GM13976 (cell line): Measurements from ENCODE around the gene MYH2.

Experiments used
- DNase-seq: peaks from one replicate; pipeline ENCODE4 v3.0.0; 2012; ENCODE audit warnings: low spot score
- CTCF ChIP-seq: IDR thresholded peaks from 2 replicates; pipeline ENCODE4 v1.5.1; 2012; ENCODE audit warnings: borderline replicate concordance, mild to moderate bottlenecking; ENCODE audit not compliant: insufficient read depth; ENCODE audit errors: extremely low read depth, missing control alignments, control extremely low read depth
- in situ Hi-C: fragments of 300-500 bp; cut with MboI; formaldehyde crosslinking; loops from one replicate; pipeline ENCODE4 v1.12.0; 2022; ENCODE audit warnings: low sequenced_read_pairs, mixed read lengths, inconsistent platforms; ENCODE audit not compliant: unreplicated experiment

MYH2 gene

DNA sequence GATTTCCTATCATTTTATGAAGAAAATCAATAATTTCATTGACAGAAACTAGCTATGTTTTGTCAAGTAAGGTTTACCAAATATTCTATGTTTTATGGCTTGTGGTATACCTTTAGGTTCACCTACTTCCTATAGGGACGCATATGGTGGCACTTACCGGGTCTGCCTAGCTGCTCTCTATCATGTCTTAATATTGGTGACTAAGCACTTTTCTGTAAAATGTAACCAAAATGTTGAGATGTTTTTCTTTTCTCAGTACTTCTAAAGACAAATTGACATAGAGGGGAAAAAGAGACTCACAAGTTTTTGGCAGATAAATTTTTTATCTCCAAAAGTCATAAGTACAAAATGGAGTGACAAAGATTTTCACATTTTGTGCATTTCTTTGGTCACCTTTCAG lies 57.5 kb downstream of the MYH2 start:
- DNase-seq = no peak
- in situ Hi-C loops = no loop called here
- TF ChIP-seq CTCF = no peak

DNA sequence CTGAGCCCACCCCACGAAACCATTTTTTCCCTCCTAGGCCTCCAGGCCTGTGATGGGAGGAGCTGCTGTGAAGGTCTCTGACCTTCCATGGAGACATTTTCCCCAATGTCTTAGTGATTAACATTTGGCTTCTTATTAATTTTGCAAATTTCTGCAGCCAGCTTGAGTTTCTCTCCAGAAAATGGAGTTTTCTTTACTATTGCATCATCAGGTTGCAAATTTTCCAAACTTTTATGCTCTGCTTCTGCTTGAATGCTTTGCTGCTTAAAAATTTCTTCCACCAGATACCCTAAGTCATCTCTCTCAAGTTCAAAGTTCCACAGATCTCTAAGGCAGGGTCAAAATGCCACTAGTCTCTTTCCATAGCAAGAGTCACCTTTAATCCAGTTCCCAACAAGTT lies 67.2 kb downstream of the MYH2 start:
- no peak for TF ChIP-seq CTCF
- no peak for DNase-seq
- in situ Hi-C loops = no loop called here

- TF ChIP-seq CTCF = no peak
- no peak for DNase-seq
- in situ Hi-C loops = no loop called here
Measured at GRCh38 chr17:10477701-10478100, 71.8 kb downstream of the MYH2 start.

- DNase-seq = no peak
- in situ Hi-C loops = no loop called here
- no peak for TF ChIP-seq CTCF
Measured at GRCh38 chr17:10474536-10474935, 74.9 kb downstream of the MYH2 start.

DNA sequence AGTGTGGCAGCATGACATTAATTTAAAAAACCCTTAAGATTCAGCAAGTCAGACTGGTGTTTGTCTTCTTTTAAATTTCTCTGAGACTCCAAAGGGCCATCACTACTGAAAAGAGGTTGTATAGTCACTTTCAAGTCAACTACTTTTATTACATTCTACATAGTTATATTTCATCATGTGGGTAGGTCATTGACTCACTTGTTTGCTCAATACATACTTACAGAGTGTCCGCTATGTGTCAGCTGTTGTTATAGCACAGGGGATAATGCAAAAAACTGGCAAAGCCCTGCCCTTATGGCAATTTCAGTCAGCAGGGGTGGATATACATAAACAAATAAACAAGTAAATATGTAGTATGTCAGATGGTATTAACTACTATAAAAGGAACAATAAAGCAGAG lies 77.6 kb downstream of the MYH2 start:
- in situ Hi-C loops = no loop called here
- TF ChIP-seq CTCF = no peak
- DNase-seq = no peak
